HG02571 (cell line): ENCODE measurements around the gene NLK.
A peak's percentile ranks its signal among the peaks of the same experiment; 100 is the strongest.

ENCODE experiments used
- ATAC-seq: cut with Tn5 transposase; IDR thresholded peaks from one replicate; pipeline ENCODE4 v1.9.1; 2021; ENCODE audit warnings: mild to moderate bottlenecking, moderate library complexity; ENCODE audit not compliant: unreplicated experiment

Gene NLK

DNA sequence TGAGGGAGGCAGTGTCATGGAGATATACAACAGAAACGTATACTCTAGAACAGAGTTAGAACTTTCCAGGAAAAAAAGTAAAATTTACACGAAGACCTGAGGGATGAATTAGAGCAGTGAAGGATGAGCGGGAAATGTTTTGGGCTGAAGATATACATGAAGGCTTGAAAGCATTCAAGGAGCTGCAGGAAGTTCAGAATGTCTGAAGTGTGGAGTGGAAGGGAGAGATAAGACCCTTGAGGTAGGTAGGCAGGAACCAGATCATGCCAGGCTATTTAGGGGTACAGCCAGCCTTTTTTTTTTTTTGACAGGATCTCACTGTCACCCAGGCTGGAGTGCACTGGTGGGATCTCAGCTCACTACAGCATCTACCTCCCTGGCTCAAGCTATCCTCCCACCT lies 3.2 kb upstream of the NLK start:
- no peak for ATAC-seq

DNA sequence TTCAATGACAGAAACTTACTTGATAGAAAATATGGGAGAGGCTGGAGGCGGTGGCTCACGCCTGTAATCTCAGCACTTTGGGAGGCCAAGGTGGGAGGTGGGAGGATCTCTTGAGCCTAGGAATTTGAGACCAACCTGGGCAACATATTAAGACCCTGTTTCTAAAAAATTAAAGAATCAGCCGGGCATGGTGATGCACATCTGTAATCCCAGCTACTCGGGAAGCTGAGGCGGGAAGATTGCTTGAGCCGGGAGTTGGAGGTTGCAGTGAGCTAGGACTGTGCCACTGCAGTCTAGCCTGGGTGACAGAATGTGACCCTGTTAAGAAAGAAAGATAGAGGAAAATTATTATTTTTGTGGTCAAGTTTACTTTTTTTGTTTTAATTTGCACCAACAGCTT lies 2.1 kb upstream of the NLK start:
- ATAC-seq: no peak

DNA sequence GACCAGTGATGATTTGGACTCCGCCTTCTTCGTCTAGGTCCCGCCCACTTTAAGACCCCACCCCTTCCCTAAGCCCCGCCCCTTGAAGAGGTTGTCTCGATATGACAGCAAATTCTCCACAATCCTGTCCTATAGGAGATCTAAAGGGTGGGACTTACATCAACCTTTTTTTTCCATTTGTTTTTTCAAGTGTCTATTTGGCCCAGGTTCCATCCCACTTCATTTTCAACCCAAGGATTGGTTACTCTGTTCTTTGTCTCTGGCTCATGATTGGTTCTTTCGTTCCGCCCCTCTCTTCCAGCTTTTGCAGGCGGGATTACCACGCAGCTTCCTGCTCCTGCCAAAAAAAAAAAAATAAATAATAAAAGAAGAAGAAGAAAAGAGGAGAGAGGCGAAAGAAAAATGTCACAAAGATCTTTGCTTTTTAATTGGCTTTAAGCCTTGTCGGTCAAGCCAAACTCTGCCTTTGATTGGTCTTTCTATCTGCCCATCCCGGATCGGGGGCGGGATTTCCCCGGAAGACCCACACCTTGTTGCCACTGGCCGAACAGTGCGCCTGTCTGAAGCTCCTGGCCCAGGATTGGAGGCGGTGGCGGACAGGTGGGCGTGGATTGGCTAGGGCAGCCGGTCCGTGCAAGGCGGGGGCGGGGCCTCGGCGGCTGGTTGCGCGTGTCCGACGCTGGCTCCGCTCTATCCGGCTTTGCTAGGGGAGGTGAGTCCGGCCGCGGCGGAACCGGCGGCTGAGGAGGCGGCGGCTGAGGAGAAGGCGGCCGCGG lies 1.2 kb upstream of the NLK start:
- peak; percentile 95 for ATAC-seq

DNA sequence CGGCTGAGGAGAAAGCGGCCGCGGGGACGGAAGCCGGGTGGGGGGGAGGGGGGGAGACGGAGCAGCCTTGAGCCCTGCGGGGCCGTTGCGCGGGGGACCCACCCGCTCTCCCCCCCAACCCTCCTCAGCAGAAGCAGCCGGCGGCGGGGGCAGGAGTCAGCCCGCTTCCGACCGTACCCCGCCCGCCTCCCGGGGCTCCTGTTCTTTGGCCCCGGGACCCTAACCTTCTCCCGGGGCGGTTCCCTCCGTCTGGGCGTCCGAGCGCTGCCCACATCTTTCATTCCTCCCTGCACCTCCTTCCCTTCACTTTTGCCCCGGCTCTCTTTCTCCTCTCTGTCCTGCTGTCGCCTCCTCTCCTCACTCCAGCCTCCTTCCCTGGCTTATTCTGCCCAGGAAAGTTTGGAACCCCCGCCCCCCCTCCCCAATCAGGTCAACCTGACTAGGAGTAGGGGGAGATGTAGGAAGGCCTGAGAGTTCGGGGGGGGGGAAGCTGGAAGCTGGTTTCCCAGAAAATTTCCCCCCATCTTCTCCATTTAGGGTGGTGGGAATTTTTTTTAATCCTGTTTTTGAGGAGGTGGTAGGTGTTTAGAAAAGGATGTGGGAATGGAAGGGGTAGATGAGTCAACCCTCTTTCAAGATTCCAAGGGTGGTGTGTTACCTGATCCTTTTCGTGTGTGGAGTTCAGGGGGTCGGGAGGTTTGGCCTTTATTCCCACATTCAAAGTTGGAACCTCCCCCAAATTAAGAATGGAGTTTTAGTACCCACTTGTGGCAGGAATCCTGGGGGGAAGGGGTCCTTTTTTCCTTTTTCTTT lies 427 bp upstream of the NLK start:
- ATAC-seq: peak; percentile 7

DNA sequence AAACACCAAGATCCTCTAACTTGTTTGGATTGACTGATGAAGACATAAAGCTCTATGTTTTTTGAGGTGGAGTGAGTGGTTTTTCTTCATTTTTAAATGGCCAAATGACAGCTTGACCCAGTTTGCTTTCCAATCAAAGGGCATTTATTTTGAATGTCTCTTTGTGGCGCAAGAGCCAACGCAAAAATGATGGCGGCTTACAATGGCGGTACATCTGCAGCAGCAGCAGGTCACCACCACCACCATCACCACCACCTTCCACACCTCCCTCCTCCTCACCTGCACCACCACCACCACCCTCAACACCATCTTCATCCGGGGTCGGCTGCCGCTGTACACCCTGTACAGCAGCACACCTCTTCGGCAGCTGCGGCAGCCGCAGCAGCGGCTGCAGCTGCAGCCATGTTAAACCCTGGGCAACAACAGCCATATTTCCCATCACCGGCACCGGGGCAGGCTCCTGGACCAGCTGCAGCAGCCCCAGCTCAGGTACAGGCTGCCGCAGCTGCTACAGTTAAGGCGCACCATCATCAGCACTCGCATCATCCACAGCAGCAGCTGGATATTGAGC lies 329 bp downstream of the NLK start:
- ATAC-seq: no peak

DNA sequence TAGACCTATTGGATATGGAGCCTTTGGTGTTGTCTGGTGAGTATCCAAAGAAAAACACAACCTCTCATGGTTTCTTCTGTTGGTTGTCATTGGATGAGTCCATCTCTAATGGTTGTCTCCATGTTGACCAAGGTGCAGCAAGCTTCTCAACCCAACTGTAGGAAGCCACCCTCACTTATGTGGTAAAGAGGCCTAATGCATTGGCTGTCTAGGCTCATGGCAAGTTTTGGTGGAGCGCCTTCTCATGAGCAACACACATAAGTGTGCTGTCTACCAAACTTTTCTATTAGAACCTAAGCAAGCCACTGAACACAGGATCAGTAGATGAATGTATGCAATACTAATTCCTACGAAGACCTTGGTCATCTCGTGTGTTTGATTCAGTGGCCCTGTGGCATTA lies 819 bp downstream of the NLK start:
- no peak for ATAC-seq

DNA sequence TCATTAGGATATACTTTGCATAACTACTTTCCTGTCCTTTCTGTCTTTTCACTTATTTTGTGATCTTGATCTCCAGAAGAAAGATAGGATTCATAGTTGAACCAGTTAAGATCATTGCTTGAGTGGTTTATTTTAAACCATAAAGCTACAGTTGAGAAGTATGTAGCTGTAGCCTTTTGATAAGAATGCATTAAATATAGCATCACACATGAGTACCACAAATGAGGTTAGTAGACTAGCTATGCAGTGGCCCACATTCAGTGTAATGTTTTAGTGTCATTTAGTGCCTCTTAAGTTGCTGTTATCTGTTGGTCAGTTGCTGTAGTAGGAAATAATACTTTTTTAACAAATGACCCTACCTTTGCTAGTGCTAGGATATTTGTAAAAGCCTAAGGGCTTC lies 1.3 kb downstream of the NLK start:
- ATAC-seq: no peak

DNA sequence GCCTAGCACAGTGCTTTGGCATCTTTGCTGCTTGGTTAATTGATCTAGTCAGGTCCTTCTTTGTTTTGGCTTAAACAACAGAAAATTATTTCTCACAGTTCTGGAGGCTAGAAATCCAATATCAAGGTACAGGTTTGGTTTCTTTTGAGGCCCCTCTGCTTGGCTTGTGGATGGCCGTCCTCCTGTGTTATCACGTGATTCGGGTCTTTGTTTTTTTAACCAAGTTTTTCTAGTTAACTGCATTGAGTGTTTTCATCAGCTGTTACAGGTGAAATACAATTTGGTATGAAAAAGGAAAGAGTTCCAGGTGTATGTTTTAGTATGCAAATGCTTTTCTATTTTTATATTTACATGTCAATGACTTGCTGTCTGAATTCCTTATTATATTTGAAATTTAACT lies 2.8 kb downstream of the NLK start:
- no peak for ATAC-seq

DNA sequence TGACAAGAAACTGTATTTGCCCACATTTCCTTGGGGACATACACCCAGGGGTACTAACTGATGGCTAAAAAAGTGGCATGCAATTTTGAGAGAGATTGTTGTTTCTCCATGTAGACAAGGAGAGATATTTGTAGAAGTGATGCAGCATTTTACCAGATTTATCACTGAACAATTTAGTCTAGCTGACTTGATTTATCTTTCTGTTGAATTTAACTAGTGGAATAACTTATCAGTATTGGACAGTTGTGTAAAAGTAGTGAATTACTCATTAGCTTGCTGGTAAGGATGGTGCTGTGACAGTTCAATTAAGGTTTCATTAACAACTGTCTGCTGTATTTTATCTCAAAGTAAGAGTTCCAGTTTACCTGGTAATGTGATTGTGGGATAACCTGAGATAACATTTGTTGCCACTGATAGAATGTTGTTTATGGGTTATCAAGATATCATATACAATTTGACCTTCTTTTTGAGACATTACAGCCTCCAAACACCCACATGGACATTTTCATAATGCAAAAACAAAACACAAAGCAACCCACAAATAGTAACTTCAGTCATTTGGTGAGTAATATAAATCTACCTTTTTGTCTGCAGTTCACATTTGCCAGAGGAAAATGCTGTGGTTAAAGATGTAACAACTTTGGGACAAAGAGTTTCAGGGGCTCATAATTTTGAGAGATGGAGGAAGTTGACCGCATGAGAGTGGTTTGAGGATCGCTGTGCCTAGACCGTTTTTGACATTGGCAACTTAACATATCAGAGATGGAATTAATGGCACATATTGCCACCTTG lies 3.8 kb downstream of the NLK start:
- ATAC-seq: no peak

DNA sequence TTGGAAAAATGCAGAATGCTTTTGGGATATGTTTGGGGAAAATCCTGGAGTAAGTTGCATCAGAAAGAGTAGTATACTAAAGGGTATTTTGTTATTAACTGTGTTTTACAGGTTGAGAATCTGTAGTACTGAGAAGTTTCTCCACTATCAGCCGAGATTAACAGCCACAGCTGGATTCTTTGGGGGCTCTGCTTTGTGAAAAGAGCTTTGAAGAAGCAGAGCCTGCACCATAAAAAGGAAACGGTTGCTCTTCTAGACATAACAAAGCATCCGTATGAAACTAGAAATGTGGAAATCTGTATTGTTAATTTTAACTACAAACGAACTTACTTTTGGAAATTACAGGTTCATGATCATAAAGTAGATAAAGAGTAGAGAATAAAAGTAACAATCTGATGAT lies 5.3 kb downstream of the NLK start:
- no peak for ATAC-seq

DNA sequence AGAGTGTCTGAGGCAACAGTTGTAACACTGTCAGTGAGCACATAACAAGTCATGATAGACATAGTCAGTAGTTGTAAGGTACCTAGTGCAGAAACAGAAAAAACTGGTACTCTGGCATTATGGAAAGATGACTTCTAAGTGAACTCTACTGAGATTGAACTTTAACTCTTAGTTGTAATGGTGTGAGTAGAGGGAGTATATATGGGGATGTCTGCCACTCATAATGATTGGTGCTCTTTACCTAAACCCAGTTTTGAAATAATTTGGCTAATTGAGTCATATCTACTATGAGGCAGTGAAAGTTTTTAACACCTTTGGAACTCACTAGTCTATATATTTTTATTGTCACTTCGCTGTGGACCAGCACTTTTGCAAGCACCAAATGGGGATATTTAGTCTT lies 6.6 kb downstream of the NLK start:
- ATAC-seq: no peak

DNA sequence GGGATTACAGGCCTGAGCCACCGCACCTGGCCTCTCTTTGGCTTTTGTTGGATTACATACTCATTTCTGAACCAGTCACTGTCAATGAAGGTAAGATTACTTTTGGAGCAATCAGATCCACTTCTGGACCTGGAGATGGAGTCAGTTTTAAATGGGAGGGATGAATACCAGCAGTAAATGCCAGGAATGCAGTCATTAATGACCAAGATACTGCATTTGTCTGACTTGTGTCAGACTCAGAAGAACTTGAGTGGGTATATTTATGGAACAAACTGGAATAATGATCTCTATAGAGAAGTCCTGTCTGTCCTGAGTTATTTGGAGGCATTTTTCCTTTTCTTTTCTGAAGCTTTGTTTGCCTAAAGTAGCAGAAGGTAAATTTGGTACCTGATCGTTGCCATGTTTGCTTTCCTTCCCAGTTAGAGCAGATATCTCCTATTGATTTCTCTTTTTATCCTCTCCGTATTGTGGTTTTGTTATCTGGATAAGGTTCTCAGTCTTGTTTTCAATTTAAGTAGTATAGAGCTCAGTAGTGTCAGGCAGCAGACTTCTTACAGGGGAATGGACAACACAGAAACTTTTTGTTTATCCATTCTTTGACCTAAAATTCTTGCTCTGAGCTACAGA lies 10.7 kb downstream of the NLK start:
- no peak for ATAC-seq

DNA sequence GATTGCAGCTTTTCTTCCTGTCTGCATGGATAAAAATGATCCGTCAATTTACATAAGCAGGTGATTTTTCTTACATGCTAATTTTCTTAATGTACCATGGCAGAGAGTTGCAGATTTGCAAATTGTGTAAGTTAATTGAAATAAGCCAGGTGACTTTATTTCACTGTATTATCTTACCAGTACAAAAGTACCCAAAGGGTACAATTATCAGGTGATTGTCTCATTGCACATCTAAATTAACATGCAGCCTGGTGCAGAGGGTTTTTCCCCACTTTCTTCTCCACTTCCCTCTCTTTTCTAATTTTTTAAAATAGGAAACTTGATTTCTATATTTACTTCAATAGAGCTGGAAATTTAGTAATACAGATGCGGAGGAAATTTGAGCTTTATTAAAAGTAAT lies 11.2 kb downstream of the NLK start:
- ATAC-seq: no peak

DNA sequence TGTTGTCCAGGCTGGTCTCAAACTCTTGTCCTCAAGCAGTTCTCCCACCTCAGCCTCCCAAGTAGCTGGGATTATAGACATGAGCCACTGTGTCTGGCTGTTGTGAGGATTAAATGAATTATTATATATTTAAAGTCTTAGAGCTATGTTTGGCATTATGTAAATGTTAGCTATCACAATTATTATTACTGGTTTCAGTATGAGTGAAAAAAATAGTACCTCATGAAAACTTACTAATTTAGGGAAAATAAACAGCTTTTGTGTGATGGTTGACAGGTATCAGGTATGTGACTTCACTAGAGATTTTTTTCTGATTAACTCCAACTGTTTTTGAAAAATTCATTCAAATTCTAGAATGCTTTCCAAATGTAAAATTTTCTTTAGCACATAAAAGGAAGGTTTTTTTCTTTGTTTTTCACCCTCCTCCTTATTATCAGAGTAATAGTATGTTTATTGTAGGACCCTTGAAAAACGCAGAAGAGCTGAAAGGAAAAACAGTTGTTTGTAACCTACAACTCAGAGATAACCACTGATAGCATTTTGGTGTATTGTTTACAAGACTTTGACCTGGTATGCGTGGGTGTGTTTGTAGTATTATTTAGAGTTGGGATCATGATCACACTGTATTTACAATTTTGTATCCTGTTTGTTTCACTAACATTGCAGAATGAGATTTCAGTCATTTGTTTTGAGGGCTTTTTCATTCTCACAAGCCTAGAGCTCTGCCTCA lies 13.2 kb downstream of the NLK start:
- no peak for ATAC-seq

DNA sequence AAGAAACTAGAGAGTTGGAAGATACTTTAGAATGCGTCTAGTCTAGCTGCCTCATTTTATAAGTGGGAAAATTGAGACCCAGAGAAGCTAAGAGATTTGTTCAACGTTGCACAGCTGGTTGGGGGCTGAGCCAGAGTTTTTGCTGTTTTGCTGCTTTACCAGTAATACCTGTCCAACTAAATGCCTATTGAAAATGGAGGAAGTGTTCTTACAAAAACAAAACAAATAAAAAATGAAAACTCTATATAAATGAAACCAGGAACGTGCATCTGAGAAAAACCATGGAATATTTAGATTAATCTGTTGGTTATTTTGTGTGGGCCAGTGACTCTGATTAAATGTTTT lies 13.8 kb downstream of the NLK start:
- ATAC-seq: no peak

DNA sequence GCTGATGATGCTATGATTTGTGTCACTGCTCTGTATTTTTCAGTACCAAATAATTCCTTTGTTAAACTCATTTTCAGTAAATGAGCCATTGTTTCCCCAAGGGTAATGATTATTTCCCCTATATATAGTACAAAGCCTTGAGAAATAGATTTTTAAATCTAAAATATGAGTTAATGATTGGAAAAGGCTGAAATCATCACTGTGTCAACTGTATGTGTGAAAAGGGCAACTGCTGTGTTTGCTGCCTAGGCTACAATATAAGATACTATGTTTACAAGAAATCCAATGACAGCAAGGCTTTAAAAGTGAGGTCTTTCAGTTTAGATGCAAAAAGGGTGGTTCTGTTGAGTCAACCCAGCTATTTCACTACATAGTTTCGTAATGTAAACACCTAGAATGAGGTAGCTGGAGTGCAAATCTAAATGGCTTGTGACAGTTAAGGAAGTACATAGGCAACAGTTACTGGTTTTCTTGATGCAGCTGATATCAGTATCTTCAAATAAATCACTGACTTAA lies 15.3 kb downstream of the NLK start:
- ATAC-seq: peak; percentile 81

DNA sequence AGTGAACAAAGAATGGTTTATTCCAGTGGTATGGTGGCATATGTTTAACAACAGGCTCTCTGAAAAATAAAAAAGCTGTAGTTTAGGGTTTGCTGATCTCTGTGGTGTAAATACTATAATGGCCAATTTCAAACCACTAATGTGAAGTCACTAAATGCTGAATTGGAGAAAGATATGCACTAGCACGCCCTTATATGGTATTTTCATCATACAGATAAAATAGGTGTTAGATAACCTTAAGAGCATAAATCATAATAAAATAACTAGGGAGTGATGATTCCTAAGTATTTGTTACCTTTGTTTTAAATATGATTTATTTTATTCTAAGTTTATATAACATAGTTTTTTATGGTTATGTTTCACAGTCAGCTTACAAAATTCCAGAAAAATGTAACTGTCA lies 17.2 kb downstream of the NLK start:
- ATAC-seq: no peak

DNA sequence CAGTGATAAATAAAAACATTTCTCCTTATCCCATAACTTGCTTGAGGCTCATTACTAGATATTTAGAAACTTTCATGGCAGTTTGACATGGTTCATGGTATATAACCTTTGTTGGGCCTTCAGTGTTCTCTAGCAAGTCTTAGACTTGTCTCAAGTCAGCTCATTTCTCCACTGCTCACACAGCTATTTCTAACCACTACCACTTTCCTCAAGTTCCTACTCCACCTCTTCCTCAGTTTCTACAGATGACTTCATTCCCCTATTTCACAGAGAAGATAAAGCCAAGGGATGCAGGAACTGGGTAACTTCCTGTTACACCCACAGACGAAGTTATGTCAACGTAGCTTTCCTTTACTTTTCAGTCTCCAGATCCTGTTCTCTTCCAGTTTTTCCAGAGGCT lies 23.2 kb downstream of the NLK start:
- ATAC-seq: no peak

DNA sequence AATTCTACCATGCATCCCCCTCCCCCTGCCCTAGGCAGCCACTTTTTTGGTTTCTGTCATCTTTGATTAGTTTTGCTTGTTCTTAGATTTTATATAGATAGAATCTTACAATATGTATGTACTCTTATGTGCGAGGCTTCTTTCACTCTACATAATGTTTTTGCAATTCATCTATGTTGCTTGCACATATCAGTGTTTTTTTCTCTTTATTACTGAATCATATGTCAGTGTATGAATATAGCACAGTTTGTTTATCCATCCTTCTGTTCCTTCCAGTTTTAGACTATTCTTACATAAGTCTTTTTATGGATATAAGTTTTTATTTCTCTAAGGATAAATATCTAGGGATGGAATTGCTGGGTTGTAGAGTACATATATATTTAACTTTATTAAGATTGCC lies 26.6 kb downstream of the NLK start:
- ATAC-seq: no peak

DNA sequence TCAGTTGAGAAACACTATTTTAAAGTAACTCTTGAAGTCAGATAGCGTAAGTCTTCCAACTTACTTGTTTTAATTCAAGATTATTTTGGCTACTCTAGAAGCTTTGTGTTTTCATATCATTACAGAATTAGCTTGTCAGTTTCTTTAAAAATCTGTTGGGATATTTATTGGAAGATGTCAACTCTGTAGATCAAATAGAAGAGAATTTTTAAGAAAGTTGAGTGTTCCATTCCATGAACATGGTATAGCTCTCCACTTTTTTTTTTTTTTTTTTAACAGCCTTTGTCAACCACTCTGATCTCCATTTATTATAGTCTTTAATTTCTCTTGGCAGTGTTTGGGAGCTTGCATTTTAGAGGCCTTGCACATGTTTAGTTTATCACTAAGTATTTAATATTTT lies 28.7 kb downstream of the NLK start:
- no peak for ATAC-seq
